A549 (cell line): ENCODE data around the gene FAM20C. TPM values are rescaled to one million over a fixed set of nuclear protein-coding genes. Genes with fewer than 3 reads are reported as not detected.

Experiments used
- ATAC-seq, 2 experiments: fragments of 200-7000 bp in 1 of 2; fragments of >200 bp in 1 of 2; cut with Nextera tagmentation in 1 of 2; cut with Tn5 transposase in 1 of 2; 3 replicates each; pipeline versions ENCODE4 v1.8.0 to v1.9.1; 2018 to 2020; ENCODE audit warnings: mild to moderate bottlenecking in 1 of 2, moderate library complexity in 1 of 2
- CTCF ChIA-PET: fragments of 300-600 bp; sonication (Branson Sonifier 250); formaldehyde crosslinking; extraction: SDS; loops from one replicate; lab custom pipeline; 2021; ENCODE audit warnings: antibody characterized with exemption, inconsistent platforms; lab: Yijun Ruan, JAX
- POLR2A ChIA-PET: fragments of 350-600 bp; formaldehyde crosslinking; extraction: SDS; loops from one replicate; lab custom pipeline; 2021; ENCODE audit warnings: antibody characterized with exemption, inconsistent platforms; lab: Yijun Ruan, JAX
- DNase-seq, 2 experiments: peaks; one replicate each; pipeline versions ENCODE4 v3.0.0 to v3.0.0-alpha.2; 2011 to 2016; ENCODE audit warnings: low read depth in 1 of 2, low spot score in 1 of 2
- FAIRE-seq: peaks from 2 replicates; lab custom pipeline; 2011; peaks lifted over from hg19 to GRCh38; lab: Jason Lieb, UNC
- H3K27ac ChIP-seq, 2 experiments: fragments of >200 bp; sonication (Bioruptor Twin); formaldehyde crosslinking; 3 replicates each; pipeline ENCODE4 v1.5.1; 2016 to 2017
- H3K4me1 ChIP-seq: fragments of >200 bp; sonication (Bioruptor Twin); formaldehyde crosslinking; 3 replicates; pipeline ENCODE4 v1.6.1; 2016
- H3K4me2 ChIP-seq: fragments of >200 bp; sonication (Bioruptor Twin); formaldehyde crosslinking; 3 replicates; pipeline ENCODE4 v1.6.1; 2016
- H3K4me3 ChIP-seq: fragments of >200 bp; sonication (Bioruptor Twin); formaldehyde crosslinking; 3 replicates; pipeline ENCODE4 v1.5.1; 2016
- H3K9me3 ChIP-seq: fragments of >200 bp; sonication (Bioruptor Twin); formaldehyde crosslinking; 3 replicates; pipeline ENCODE4 v1.6.1; 2016
- CEBPB ChIP-seq, 2 experiments: fragments of >200 bp in 1 of 2; sonication (Bioruptor Twin) in 1 of 2; formaldehyde crosslinking in 1 of 2; IDR thresholded peaks; 2 replicates each; pipeline ENCODE4 v1.6.1; 2012 to 2016
- CTCF ChIP-seq: fragments of >200 bp; sonication (Bioruptor Twin); formaldehyde crosslinking; IDR thresholded peaks from 3 replicates; pipeline ENCODE4 v1.5.1; 2016
- E2F6 ChIP-seq: IDR thresholded peaks from 2 replicates; pipeline ENCODE4 v1.6.1; 2012; ENCODE audit warnings: low read depth, borderline replicate concordance
- EP300 ChIP-seq, 2 experiments: fragments of >200 bp; sonication (Bioruptor Twin); formaldehyde crosslinking; IDR thresholded peaks; 2 replicates in 1 of 2; 3 replicates in 1 of 2; pipeline ENCODE4 v1.6.1; 2016 to 2017
- FOSL2 ChIP-seq, 2 experiments: fragments of 450-650 bp in 1 of 2; fragments of >200 bp in 1 of 2; sonication (Bioruptor Twin) in 1 of 2; formaldehyde crosslinking; IDR thresholded peaks; 2 replicates each; pipeline versions ENCODE4 v1.5.0 to v1.6.1; 2016 to 2020; ENCODE audit warnings: mild to moderate bottlenecking in 1 of 2, moderate library complexity in 1 of 2
- GATA3 ChIP-seq: IDR thresholded peaks from 2 replicates; pipeline ENCODE4 v1.6.1; 2012; ENCODE audit warnings: borderline replicate concordance
- MAFK ChIP-seq: fragments of 450-650 bp; IDR thresholded peaks from 2 replicates; pipeline ENCODE4 v1.6.1; 2014; ENCODE audit not compliant: partially characterized antibody
- MAZ ChIP-seq: fragments of 150-350 bp; IDR thresholded peaks from 2 replicates; pipeline ENCODE4 v1.6.1; 2014; ENCODE audit warnings: antibody characterized with exemption, low read depth, low read length, borderline replicate concordance
- NFE2L2 ChIP-seq: fragments of 150-350 bp; conservative IDR thresholded peaks from 2 replicates; pipeline ENCODE4 v1.6.1; 2014; ENCODE audit warnings: low read length
- NPAS2 ChIP-seq: fragments of 250-450 bp; sonication (Bioruptor Pico); IDR thresholded peaks from 2 replicates; pipeline ENCODE4 v1.8.0; 2022; ENCODE audit warnings: mild to moderate bottlenecking, moderate library complexity, borderline replicate concordance
- NR3C1 ChIP-seq: fragments of >200 bp; sonication (Bioruptor Twin); formaldehyde crosslinking; IDR thresholded peaks from 3 replicates; pipeline ENCODE4 v1.6.1; 2017
- PHF8 ChIP-seq: fragments of 200-600 bp; sonication (generic); IDR thresholded peaks from 2 replicates; pipeline ENCODE4 v1.6.1; 2016; ENCODE audit warnings: low read depth, mild to moderate bottlenecking, antibody characterized with exemption, moderate library complexity, borderline replicate concordance
- RAD21 ChIP-seq, 2 experiments: fragments of >200 bp in 1 of 2; sonication (Bioruptor Twin) in 1 of 2; formaldehyde crosslinking in 1 of 2; IDR thresholded peaks in 1 of 2; conservative IDR thresholded peaks in 1 of 2; 2 replicates in 1 of 2; 3 replicates in 1 of 2; pipeline ENCODE4 v1.6.1; 2012 to 2018; ENCODE audit warnings: inconsistent platforms in 1 of 2
- RARB ChIP-seq: fragments of 250-450 bp; sonication (Bioruptor Pico); IDR thresholded peaks from 2 replicates; pipeline ENCODE4 v1.8.0; 2021; ENCODE audit warnings: mild to moderate bottlenecking, moderate library complexity
- RFX5 ChIP-seq: fragments of 450-650 bp; IDR thresholded peaks from 2 replicates; pipeline ENCODE4 v1.7.1; 2014; ENCODE audit warnings: antibody characterized with exemption, mild to moderate bottlenecking, moderate library complexity
- RNF2 ChIP-seq: fragments of 200-600 bp; sonication (generic); IDR thresholded peaks from 2 replicates; pipeline ENCODE4 v1.6.1; 2016; ENCODE audit warnings: low read depth, mild to moderate bottlenecking, antibody characterized with exemption, moderate library complexity, borderline replicate concordance
- SMC3 ChIP-seq: fragments of >200 bp; sonication (Bioruptor Twin); formaldehyde crosslinking; IDR thresholded peaks from 3 replicates; pipeline ENCODE4 v1.6.1; 2018; ENCODE audit warnings: inconsistent platforms
- USF2 ChIP-seq: fragments of 450-650 bp; IDR thresholded peaks from 2 replicates; pipeline ENCODE4 v1.6.1; 2014; ENCODE audit warnings: antibody characterized with exemption
- ZNF302 ChIP-seq: fragments of 250-450 bp; sonication (Bioruptor Pico); IDR thresholded peaks from 2 replicates; pipeline ENCODE4 v1.9.0; 2021; ENCODE audit warnings: inconsistent platforms, mild to moderate bottlenecking, moderate library complexity
- ZSCAN20 ChIP-seq: fragments of 250-450 bp; sonication (Bioruptor Pico); IDR thresholded peaks from 2 replicates; pipeline ENCODE4 v1.8.0; 2022; ENCODE audit warnings: mild to moderate bottlenecking, moderate library complexity
- WGBS: methylation state at CpG from one replicate; pipeline ENCODE4 v1.1.6; 2017; ENCODE audit errors: missing lambda C conversion rate; 5-methylcytosine and 5-hydroxymethylcytosine counted together
- polyA plus RNA-seq, 4 experiments: library from polyadenylated mRNA; depleted of rRNA in 3 of 4; stranded (reverse); fragments of >200 nt; fragmentation: RNase III in 1 of 4; extraction: RNeasy Plus Mini Kit Qiagen cat#74134 plus additional on column Dnase treatment in 1 of 4; gene quantifications; 2 replicates in 3 of 4; 3 replicates in 1 of 4; pipeline ENCODE4 v1.2.3, GENCODE V29; 2011 to 2017
- TF ChIP-seq, protein P1 (sequence below): IDR thresholded peaks from 2 replicates; pipeline ENCODE4 v1.6.1; 2012
- TF ChIP-seq, protein P2 (sequence below): IDR thresholded peaks from 2 replicates; pipeline ENCODE4 v1.6.1; 2012
- TF ChIP-seq, protein P3 (sequence below): fragments of >200 bp; sonication (Bioruptor Twin); formaldehyde crosslinking; IDR thresholded peaks from 3 replicates; pipeline ENCODE4 v1.6.1; 2016

The FAM20C gene
- polyA plus RNA-seq, 2 of the 4 experiments (the other 2 are of a cell fraction), result 5.6 to 20.3 TPM

GRCh38 chr7:233249-234035, 41.1 kb downstream of the FAM20C start:
- POLR2A ChIA-PET, result no interaction called here
- peak overlapping the region; percentile 91 to 92 for H3K27ac ChIP-seq
- peaks cover 33% of the 10 kb centered on the region for H3K4me1 ChIP-seq
- TF ChIP-seq, protein P1, sequence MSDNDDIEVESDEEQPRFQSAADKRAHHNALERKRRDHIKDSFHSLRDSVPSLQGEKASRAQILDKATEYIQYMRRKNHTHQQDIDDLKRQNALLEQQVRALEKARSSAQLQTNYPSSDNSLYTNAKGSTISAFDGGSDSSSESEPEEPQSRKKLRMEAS, result no peak
- TF ChIP-seq MAFK (no peak), ZSCAN20 (no peak), RAD21 (conservative IDR thresholded peaks at IDR 0.05 in 1 of 2, IDR thresholded peaks at IDR 0.05 in 1 of 2) (no peak), CEBPB (IDR thresholded peaks at IDR 0.05) (no peak), NFE2L2 (no peak), NPAS2 (CRISPR knock-in tag) (no peak), FOSL2 (IDR thresholded peaks at IDR 0.05) (no peak), FOSL2 (CRISPR knock-in tag; IDR thresholded peaks at IDR 0.05) (no peak), PHF8 (no peak), SMC3 (no peak), EP300 (IDR thresholded peaks at IDR 0.05) (no peak)
- TF ChIP-seq, protein P2, sequence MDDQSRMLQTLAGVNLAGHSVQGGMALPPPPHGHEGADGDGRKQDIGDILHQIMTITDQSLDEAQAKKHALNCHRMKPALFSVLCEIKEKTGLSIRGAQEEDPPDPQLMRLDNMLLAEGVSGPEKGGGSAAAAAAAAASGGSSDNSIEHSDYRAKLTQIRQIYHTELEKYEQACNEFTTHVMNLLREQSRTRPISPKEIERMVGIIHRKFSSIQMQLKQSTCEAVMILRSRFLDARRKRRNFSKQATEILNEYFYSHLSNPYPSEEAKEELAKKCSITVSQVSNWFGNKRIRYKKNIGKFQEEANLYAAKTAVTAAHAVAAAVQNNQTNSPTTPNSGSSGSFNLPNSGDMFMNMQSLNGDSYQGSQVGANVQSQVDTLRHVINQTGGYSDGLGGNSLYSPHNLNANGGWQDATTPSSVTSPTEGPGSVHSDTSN, result no peak
- H3K4me2 ChIP-seq, result peak overlapping the region; percentile 92
- FAIRE-seq (no peak), DNase-seq (no peak), ATAC-seq (no peak)
- H3K4me3 ChIP-seq, result no peak overlapping the region
- CTCF ChIA-PET, result interaction anchor here (0.6 kb wide), 1 partner anchor 228 kb away, joined by 3 read pairs; no protein-coding TSS in a partner anchor
- WGBS, result 94% methylated on average over 22 of the region's 27 CpGs
- H3K9me3 ChIP-seq, result no peaks in the 10 kb centered on the region

DNA sequence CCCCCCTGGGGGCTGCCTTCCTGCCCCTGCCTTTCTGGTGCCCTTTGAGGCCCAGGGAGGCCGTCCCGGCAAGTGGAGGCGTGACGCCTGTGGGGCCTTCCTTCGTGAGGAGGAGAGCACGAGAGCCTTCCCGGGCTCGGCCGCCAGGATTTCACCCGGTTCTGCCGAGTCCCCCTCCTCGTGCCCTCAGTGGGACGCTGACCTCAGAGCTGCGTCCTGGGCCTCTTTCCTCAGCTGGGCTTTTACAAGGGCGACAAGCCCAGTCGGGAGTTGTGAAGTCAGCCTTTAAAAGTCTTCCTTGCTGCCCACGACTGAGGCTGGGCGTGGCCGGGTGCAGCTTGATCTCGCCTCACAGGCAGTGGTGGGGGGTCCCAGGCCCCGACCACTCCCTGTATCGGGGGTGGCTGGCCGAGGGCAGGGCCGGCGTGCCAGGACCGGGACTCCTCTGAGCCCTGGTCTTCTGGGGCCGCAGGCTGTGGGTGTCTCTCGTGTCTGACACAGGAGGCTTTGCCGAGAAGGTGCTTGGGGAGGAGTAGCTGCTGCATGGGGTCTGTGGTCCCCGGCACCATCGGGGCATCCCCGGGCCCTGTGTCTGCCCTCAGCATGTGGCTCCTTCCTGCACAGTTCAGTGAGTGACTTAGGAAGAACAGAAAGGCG, 41.8 kb downstream of the FAM20C start:
- peak overlapping the region; percentile 92 for H3K4me2 ChIP-seq
- DNase-seq (peak in 1 of 2 experiments; percentile 24), FAIRE-seq (no peak), ATAC-seq (peak; percentile 44 to 58)
- ChIA-PET POLR2A (no interaction called here), CTCF (interaction anchor here (0.7 kb wide), 1 partner anchor 10 kb away, joined by 3 read pairs; no protein-coding TSS in a partner anchor)
- H3K4me3 ChIP-seq, result no peak overlapping the region
- TF ChIP-seq ZNF302 (0 out of 2 replicates have a peak, but pooled peaks have one; percentile 17), NR3C1 (no peak)
- peaks cover 33% of the 10 kb centered on the region for H3K4me1 ChIP-seq
- peak overlapping the region; percentile 91 to 92 for H3K27ac ChIP-seq
- no peaks in the 10 kb centered on the region for H3K9me3 ChIP-seq
- 22% methylated on average over 19 of the region's 33 CpGs for WGBS

GRCh38 chr7:234708-235553, 42.6 kb downstream of the FAM20C start:
- Histone ChIP-seq H3K4me3 (no peak overlapping the region), H3K9me3 (no peaks in the 10 kb centered on the region), H3K4me2 (peak overlapping the region; percentile 92), H3K4me1 (peaks cover 33% of the 10 kb centered on the region), H3K27ac (peak overlapping the region; percentile 91 to 92)
- CTCF ChIA-PET, result interaction anchor here (0.7 to 1.0 kb wide), 2 partner anchors 11 to 25 kb away, joined by 3 to 5 read pairs; no protein-coding TSS in a partner anchor
- POLR2A ChIA-PET, result interaction anchor here (1.2 kb wide), 1 partner anchor 86 kb away, joined by 3 read pairs; no protein-coding TSS in a partner anchor
- 4% methylated on average over 27 of the region's 28 CpGs for WGBS
- peak; percentile 80 to 85 for ATAC-seq
- DNase-seq, result peak; percentile 67 to 88
- FAIRE-seq, result no peak
- TF ChIP-seq E2F6, result peak; percentile 53; the same call in 1 of the 2 replicates
- no peak for TF ChIP-seq RARB (CRISPR knock-in tag)
- peak; percentile 39; the same call in 1 of the 2 replicates for TF ChIP-seq GATA3
- peak; percentile 35 to 82; a peak in 2 of 5 replicates for TF ChIP-seq EP300 (IDR thresholded peaks at IDR 0.05)
- TF ChIP-seq, protein P3, sequence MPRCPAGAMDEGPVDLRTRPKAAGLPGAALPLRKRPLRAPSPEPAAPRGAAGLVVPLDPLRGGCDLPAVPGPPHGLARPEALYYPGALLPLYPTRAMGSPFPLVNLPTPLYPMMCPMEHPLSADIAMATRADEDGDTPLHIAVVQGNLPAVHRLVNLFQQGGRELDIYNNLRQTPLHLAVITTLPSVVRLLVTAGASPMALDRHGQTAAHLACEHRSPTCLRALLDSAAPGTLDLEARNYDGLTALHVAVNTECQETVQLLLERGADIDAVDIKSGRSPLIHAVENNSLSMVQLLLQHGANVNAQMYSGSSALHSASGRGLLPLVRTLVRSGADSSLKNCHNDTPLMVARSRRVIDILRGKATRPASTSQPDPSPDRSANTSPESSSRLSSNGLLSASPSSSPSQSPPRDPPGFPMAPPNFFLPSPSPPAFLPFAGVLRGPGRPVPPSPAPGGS, result no peak
- TF ChIP-seq RFX5, result no peak
- no peak for TF ChIP-seq MAZ
- no peak for TF ChIP-seq RNF2
- TF ChIP-seq USF2, result peak; percentile 54; the same call in 1 of the 2 replicates
- peak; percentile 5; the same call in 1 of the 2 replicates for TF ChIP-seq ZNF302
- TF ChIP-seq CTCF, result no peak
